ENCODE data around the gene NMNAT3.

The NMNAT3 gene

GRCh38 chr3:139541532-139542288, 136.1 kb downstream of the NMNAT3 start:
- H3K4me3 ChIP-seq (ENCODE audit: low read depth, low read length) = no peak overlapping the region
- TF ChIP-seq CTCF (IDR thresholded peaks at IDR 0.05; ENCODE audit: insufficient read depth, low read depth, low read length, missing control alignments) = no peak
- DNase-seq (ENCODE audit: low read depth) = no peak

GRCh38 chr3:139540651-139541531, 136.9 kb downstream of the NMNAT3 start:
- no peak for TF ChIP-seq CTCF (IDR thresholded peaks at IDR 0.05; ENCODE audit: insufficient read depth, low read depth, low read length, missing control alignments)
- no peak for DNase-seq (ENCODE audit: low read depth)
- H3K4me3 ChIP-seq (ENCODE audit: low read depth, low read length) = no peak overlapping the region

GRCh38 chr3:139538733-139539132, 139.0 kb downstream of the NMNAT3 start:
- no peak overlapping the region for H3K4me3 ChIP-seq (ENCODE audit: low read depth, low read length)
- no peak for TF ChIP-seq CTCF (IDR thresholded peaks at IDR 0.05; ENCODE audit: insufficient read depth, low read depth, low read length, missing control alignments)
- DNase-seq (ENCODE audit: low read depth) = no peak

- peak; percentile 27 for DNase-seq (ENCODE audit: low read depth)
- no peak for TF ChIP-seq CTCF (IDR thresholded peaks at IDR 0.05; ENCODE audit: insufficient read depth, low read depth, low read length, missing control alignments)
- no peak overlapping the region for H3K4me3 ChIP-seq (ENCODE audit: low read depth, low read length)
Measured at GRCh38 chr3:139537795-139538621, 139.8 kb downstream of the NMNAT3 start.

GRCh38 chr3:139537361-139537760, 140.4 kb downstream of the NMNAT3 start:
- no peak overlapping the region for H3K4me3 ChIP-seq (ENCODE audit: low read depth, low read length)
- DNase-seq (ENCODE audit: low read depth) = no peak
- TF ChIP-seq CTCF (IDR thresholded peaks at IDR 0.05; ENCODE audit: insufficient read depth, low read depth, low read length, missing control alignments) = no peak

- TF ChIP-seq CTCF (IDR thresholded peaks at IDR 0.05; ENCODE audit: insufficient read depth, low read depth, low read length, missing control alignments) = no peak
- DNase-seq (ENCODE audit: low read depth) = peak; percentile 7
- no peak overlapping the region for H3K4me3 ChIP-seq (ENCODE audit: low read depth, low read length)
Measured at GRCh38 chr3:139534992-139535879, 142.5 kb downstream of the NMNAT3 start.
